Kidney tubule cell (primary cell): ENCODE measurements around the gene CAP1.
A peak's percentile ranks its signal among the peaks of the same experiment; 100 is the strongest.

Source experiments
- DNase-seq: peaks from one replicate; pipeline ENCODE4 v3.0.0-alpha.2; 2018; ENCODE audit warnings: low spot score

Gene CAP1

DNA sequence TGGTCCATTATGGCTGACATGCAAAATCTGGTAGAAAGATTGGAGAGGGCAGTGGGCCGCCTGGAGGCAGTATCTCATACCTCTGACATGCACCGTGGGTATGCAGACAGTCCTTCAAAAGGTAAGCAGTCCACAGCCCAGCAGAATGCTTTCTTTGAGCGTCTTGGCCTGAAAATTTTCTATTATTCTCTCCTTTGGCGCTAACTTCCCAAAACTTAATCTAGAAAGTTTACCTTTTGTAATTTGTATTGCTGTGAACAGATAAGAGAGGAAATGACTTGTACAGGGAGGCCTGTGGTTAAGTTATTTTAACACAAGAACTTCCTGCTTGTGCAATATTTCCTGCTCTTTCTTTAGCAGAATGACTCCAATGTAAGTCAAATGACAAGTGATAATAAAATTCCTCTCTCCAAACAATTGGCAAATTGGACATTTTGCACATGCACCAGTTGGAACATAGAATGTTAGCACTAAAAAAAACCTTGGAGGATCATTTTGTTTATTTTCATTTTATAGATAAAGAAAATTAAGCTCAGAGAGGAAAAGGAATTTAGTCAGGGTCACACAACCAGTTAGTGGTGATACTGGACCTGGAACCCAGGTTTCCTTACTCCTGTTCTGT, 18.9 kb downstream of the CAP1 start:
- peak; percentile 69 for DNase-seq

- DNase-seq = no peak
Measured at GRCh38 chr1:40059960-40060750, 19.6 kb downstream of the CAP1 start.

- DNase-seq = no peak
Measured at GRCh38 chr1:40064797-40065499, 24.4 kb downstream of the CAP1 start.

DNA sequence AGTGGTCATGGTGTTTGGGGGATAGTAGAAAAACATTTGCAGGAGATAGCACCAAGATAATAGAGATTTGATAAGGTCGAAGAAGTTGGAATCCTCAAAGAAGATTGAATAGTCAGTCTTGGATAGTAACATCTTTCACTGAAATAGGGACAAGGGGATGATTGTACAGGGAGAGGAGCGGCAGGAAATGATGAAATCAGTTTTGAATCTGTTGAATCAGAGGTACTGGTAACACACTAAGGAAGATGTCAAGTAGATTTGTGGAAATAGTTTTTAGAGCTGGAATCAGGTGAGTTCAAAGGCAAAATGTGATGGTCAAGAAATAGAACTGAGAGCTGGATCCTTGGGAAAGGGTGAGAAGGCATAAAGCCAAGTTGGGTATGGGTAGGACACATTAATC, 26.5 kb downstream of the CAP1 start:
- peak; percentile 31 for DNase-seq

GRCh38 chr1:40067851-40068250, 27.3 kb downstream of the CAP1 start:
- no peak for DNase-seq

- no peak for DNase-seq
Measured at GRCh38 chr1:40072142-40072541, 31.6 kb downstream of the CAP1 start.

DNA sequence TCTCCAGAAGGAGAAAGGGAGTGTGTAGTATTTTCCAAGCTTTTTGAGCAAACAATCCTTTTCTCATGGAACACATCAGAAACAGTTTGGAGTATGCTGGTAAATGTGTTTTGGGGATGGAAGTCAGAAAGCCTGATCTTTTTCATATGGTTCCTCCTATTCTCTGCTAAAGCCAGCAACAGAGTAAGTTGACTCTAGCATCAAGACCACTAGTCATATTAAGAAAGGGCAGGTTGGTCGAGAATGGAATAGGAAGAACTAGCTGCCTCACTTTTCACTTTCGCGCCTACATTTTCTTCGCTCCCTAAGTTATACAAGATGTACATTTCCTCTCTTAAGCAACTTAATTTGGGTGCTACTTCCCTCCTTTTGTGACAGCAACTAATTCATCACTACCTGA, 32.5 kb downstream of the CAP1 start:
- DNase-seq = no peak

DNA sequence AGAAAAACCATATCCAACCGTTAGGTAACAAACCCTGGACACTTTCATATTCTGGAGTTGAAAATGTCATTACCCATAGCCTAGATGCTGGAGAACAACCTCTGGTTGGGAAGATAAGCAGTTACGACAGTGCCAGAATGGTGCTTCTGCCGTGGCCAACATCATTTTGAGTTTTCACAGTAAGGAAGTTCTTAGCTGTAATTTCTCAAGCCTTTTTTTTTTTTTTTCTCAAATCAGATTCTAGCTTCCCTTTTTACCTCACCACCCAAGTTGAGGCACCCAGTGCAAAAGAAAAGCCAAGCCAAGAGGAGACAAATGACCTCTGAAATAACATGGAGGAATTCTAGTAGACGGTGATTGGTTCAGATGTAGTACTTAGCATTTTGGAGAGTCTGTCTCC, 34.7 kb downstream of the CAP1 start:
- DNase-seq = no peak

DNA sequence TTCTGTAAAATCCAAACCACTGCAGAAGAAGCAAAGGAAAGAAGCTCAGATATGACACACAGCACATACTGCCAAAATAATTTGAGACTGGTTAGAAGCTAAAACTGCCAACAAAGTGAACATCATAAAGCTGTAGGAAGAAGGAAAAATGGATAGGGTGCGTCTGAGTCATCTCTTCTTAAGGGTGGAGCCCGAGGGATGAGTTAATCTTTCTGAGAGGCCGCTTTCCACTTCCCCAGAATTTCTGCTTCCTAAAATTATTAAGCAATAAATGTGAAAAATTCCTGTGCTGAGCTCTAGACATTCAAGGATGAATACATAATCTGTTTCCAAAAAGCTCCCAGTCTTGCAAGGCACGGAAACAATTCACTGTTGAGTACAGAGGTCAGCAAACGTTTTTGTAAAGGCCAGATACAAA, 36.4 kb downstream of the CAP1 start:
- DNase-seq = peak; percentile 30

DNA sequence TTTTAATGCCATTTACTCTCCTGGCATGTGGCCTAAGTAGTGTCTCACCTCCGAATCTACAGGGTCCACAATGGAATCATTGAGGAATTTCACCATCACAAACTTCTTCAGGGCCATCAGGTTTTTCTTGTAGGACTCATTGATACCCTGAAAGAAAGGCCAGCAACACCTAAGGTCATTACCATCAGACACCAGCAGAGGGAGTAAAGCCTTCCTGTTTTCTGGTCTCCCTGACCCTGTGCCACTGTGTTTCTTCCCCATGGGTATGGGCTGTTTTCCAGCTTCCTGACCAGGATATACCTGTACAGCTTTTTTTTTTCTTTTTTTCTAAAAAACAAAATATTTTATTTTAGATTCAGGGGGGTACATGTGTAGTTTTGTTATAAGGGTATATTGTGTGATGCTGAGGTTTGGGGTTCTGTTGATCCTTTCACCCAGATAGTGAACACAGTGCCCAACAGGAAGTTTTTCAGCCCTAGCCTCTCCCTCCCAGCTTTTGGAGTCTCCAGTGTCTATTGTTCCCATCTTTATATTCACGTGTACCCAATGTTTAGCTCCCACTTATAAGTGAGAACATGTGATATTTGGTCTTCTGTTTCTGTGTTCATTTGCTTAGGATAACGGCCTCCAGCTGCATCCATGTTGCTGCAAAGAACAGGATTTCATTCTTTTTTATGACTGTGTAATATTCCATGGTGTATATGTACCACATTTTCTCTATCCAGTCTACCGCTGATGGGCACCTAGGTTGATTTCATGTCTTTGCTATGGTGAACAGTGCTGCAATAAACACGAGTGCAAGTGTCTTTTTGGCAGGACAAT, 38.2 kb downstream of the CAP1 start:
- DNase-seq = peak; percentile 70

- no peak for DNase-seq
Measured at GRCh38 chr1:40079774-40080400, 39.4 kb downstream of the CAP1 start.

GRCh38 chr1:40081871-40082270, 41.3 kb downstream of the CAP1 start:
- DNase-seq = no peak

DNA sequence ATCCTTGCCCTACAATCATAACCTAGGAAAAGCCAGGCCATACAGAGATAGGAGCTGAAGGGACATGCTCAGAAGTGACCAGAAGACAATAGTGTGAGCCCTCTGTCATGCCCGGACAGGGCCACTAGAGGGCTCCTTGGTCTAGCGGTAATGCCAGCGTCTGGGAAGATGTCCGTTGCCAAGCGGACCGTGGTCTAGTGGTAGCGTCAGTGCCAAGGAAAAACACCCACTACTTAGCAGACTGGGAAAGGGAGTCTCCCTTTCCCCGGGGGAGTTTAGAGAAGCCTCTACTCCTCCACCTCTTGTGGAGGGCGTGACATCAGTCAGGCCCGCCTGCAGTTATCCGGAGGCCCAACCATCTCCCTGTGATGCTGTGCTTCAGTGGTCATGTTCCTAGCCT, 44.2 kb downstream of the CAP1 start:
- peak; percentile 63 for DNase-seq

DNA sequence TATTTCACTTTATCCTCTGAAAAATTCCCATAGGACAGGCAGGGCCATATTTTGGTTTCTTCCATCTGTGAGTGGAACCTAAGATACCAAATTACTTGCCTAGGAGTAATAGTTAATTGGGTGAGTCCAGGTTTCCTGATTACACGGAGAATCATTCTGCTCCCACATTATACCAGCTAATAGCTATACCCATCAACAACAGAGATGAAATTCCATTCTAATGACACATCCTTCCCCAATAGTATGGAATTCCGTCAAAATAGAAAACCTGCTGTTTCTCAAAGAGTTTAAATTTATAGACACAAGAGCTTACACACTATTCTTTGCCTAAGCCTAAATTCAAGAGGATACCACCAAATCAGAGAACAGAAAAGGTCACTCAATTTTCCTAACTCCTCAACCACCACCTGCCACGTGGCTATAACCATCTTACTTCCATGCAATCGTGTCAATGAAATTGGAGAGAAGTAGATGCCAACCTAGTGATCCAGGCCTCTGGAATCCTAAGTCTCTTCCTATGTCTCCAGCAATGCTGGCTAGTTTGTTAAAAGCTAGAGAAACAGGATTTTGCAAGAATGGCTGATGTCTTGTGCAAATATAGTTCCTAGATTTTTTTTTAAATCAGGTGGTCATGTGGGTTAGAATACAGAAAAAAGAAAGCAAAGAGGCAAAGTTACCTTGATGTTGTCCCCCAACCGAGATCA, 50.3 kb downstream of the CAP1 start:
- no peak for DNase-seq

DNA sequence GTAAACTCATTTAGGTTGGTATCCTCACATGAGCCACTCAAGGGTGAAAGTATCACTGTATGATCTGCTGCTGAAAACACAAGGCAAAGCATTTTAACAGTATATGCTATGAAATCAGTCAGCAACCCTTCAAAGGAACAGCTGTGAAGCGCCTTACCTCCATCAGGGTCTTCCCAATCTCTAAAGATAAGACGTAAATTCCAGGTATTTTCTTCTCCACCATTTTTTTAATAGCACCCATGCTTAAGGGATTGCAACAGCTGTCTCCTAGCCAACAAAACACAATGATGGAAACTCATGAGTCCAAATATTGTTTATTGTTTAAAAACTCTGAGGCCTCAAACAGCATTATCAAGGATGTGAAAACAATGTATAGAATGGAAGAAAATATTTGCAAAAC, 51.7 kb downstream of the CAP1 start:
- no peak for DNase-seq

DNA sequence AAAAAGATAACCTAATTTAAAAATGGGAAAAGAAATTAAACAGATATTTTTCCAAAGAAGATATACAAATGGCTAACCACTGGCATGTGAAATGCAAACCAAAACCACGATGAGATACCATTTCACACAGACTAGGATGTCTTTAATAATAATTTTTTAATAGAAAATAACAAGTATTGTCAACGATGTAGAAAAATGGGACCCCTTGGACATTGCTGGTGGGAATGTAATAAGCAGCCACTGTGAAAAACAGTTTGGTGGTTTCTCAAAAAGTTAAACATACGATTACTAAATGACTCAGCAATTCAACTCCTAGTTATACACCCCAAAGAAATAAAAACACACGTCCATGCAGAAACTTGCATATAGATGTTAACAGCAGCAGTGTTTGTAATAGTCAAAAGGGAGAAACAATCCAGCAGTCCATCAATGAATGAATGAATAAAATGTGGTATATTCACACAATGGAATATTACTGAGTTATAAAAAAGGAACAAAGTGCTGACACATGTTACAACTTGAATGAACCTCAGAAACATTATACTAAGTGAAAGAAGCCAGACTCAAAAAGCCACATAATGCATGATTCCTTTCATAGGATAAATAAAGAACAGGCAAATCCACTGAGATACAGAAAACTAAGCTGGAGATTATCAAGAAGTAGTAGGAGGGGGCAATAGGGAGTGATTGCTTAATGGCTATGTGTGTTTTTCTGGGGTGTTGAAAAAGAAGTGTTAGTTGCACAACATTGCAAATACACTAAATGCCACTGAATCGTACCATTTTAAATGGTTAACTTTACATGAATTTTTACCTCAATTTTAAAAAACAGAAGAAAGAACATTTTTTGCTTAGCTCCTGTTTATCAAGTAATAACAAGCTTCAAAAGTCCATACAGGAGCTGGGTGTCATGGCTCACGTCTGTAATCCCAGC, 52.4 kb downstream of the CAP1 start:
- no peak for DNase-seq

GRCh38 chr1:40094466-40095110, 54.1 kb downstream of the CAP1 start:
- DNase-seq = no peak

- DNase-seq = no peak
Measured at GRCh38 chr1:40095806-40096205, 55.3 kb downstream of the CAP1 start.

DNA sequence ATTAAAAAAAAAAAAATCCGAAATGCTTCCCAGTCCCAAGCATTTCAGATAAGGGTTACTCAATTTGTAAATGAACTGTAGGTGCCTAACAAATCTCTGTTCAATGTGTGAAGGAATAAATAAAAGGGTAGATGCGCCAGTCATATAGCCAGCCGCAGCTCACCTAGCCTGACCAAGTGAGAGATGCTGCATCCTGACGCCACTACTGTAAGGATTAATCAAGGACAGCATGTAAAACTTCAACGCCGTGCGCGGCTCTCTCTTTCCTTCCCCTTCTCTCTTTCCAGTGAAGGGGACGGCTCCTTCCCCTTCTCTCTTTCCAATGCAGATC, 56.1 kb downstream of the CAP1 start:
- DNase-seq = no peak
